ENCODE results near the gene HADHB.

HADHB gene

GRCh38 chr2:26244309-26245230 is at the start of gene HADHB, which contains the start of gene HADHA:
Gene HADHB, plus strand, starts transcription at chr2:26244939. Its CDS starts 9,316 bp downstream, at chr2:26254255.
Gene HADHA, minus strand, starts transcription at chr2:26244632. Its CDS starts 36 bp downstream, at chr2:26244596.
- peak; percentile 86 for DNase-seq

- no peak for DNase-seq
Measured at GRCh38 chr2:26195040-26195984, 49.4 kb upstream of the HADHB start.

- DNase-seq, result no peak
Measured at GRCh38 chr2:26196683-26197418, 47.9 kb upstream of the HADHB start.

GRCh38 chr2:26197516-26197915 is 47.2 kb upstream of the HADHB start:
- DNase-seq, result no peak

GRCh38 chr2:26202981-26203490 is 41.7 kb upstream of the HADHB start:
- no peak for DNase-seq

GRCh38 chr2:26203906-26204305 is 40.8 kb upstream of the HADHB start:
- DNase-seq, result no peak

GRCh38 chr2:26212011-26212410 is 32.7 kb upstream of the HADHB start:
- DNase-seq, result no peak

GRCh38 chr2:26214759-26215158 is 30.0 kb upstream of the HADHB start:
- no peak for DNase-seq

- DNase-seq, result no peak
Measured at GRCh38 chr2:26215833-26216232, 28.9 kb upstream of the HADHB start.

- no peak for DNase-seq
Measured at GRCh38 chr2:26216587-26216986, 28.2 kb upstream of the HADHB start.

- no peak for DNase-seq
Measured at GRCh38 chr2:26217720-26218119, 27.0 kb upstream of the HADHB start.

GRCh38 chr2:26223018-26223417 is 21.7 kb upstream of the HADHB start:
- DNase-seq, result no peak

GRCh38 chr2:26224095-26224494 is 20.6 kb upstream of the HADHB start:
- DNase-seq, result no peak

GRCh38 chr2:26229595-26229994 is 15.1 kb upstream of the HADHB start:
- no peak for DNase-seq

GRCh38 chr2:26230806-26231205 is 13.9 kb upstream of the HADHB start:
- no peak for DNase-seq

- DNase-seq, result no peak
Measured at GRCh38 chr2:26235089-26235488, 9.7 kb upstream of the HADHB start.

- DNase-seq, result no peak
Measured at GRCh38 chr2:26237868-26238267, 6.9 kb upstream of the HADHB start.

- no peak for DNase-seq
Measured at GRCh38 chr2:26238311-26238958, 6.3 kb upstream of the HADHB start.

GRCh38 chr2:26241928-26242436 is 2.8 kb upstream of the HADHB start:
- no peak for DNase-seq

- DNase-seq, result no peak
Measured at GRCh38 chr2:26243470-26244308, 1.1 kb upstream of the HADHB start.

- DNase-seq, result peak; percentile 55
Measured at GRCh38 chr2:26245231-26245732, 543 bp downstream of the HADHB start.

Measured in CD4-positive, alpha-beta T cell treated with Interleukin-15 for 1 hour (primary cell).